SU-DHL-6 (cell line): ENCODE data around the gene SDK2.

Experiments used
- EZH2phosphoT487 ChIP-seq: fragments of 200-600 bp; sonication (generic), shearing (Covaris generic); conservative IDR thresholded peaks from 2 replicates; pipeline ENCODE4 v1.6.1; 2018; ENCODE audit warnings: mild to moderate bottlenecking, antibody characterized with exemption, low read length, moderate library complexity, mixed read lengths
- TF ChIP-seq, protein P1 (sequence below): fragments of 200-600 bp; sonication (generic); IDR thresholded peaks from one replicate; pipeline ENCODE4 v1.5.1; 2017; ENCODE audit warnings: antibody characterized with exemption, mild to moderate bottlenecking, low read length, moderate library complexity; ENCODE audit not compliant: insufficient read depth, poor library complexity, severe bottlenecking

DNA sequence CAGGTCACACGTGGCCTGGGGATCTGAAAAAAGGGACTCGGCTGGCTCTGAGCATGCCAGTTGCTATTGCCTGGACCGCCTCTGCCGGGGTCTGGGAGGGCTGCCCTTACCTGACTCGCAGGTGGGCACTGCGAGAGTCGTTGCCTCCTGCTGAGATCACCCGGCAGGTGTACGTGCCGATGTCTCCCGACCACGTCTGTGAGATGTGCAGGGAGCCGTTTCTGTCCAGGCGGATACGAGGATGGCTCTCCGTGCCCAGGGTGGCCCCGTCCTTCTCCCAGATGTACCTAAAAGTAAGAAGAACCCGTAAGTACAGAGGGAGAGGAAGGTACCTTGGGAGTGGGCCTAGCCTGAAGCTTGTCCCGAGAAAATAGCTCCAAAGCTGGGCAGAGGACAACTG is 220.4 kb downstream of the SDK2 start:
- TF ChIP-seq, protein P1, sequence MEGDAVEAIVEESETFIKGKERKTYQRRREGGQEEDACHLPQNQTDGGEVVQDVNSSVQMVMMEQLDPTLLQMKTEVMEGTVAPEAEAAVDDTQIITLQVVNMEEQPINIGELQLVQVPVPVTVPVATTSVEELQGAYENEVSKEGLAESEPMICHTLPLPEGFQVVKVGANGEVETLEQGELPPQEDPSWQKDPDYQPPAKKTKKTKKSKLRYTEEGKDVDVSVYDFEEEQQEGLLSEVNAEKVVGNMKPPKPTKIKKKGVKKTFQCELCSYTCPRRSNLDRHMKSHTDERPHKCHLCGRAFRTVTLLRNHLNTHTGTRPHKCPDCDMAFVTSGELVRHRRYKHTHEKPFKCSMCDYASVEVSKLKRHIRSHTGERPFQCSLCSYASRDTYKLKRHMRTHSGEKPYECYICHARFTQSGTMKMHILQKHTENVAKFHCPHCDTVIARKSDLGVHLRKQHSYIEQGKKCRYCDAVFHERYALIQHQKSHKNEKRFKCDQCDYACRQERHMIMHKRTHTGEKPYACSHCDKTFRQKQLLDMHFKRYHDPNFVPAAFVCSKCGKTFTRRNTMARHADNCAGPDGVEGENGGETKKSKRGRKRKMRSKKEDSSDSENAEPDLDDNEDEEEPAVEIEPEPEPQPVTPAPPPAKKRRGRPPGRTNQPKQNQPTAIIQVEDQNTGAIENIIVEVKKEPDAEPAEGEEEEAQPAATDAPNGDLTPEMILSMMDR: no peak
- no peak for TF ChIP-seq EZH2phosphoT487
